ENCODE results near the gene CCDC69.
"Not testable (repeated sequence)": the region's sequence is repeated elsewhere in the genome, so short reads cannot be mapped to it uniquely, and the experiment has no call there.

Gene CCDC69, protein sequence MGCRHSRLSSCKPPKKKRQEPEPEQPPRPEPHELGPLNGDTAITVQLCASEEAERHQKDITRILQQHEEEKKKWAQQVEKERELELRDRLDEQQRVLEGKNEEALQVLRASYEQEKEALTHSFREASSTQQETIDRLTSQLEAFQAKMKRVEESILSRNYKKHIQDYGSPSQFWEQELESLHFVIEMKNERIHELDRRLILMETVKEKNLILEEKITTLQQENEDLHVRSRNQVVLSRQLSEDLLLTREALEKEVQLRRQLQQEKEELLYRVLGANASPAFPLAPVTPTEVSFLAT

DNA sequence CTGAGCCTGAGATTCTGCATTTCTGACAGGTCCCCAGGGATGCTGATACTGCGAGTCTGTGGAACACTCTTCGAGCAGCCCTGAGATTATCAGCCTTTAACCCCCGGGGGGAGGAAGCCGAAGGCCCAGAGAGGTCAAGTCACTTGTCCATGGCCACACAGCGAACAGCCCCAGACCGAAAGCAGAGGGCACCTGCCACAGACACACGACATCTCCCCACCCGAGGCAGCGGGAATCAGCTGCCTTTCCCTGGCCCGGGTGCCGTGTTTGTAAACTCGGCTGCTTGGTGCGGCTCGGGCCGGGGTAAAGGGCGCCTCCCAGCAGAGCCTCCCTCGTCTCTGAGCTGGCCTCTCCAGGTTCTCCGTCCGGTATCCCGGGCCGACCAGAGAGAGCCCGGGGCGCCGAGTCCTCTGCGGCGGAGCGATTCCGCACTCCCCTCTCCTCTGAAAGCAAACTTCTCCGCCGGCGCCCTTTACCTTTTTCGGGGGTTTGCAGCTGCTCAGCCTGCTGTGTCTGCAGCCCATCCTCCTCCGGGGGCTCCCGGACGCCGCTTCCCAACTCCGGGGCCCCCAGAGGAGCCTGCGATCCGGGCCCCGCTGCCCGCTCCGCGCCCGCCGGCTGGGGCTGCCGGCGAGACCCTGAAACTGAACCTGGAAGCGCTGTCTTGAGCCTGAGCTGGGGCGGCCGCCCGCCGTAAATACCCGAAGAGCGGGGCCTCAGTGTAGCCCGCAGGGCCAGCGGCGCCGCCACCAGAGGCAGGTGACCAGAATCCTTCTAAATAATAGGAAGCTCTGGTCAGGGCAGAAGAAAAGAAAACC lies at the start of gene CCDC69:
CCDC69 (minus strand) TSS at position 646 of the 818 bp plus-strand sequence; CDS start at position 524, 122 bp downstream.
- DNase-seq (ENCODE audit: low read depth), result peak; percentile 74

DNA sequence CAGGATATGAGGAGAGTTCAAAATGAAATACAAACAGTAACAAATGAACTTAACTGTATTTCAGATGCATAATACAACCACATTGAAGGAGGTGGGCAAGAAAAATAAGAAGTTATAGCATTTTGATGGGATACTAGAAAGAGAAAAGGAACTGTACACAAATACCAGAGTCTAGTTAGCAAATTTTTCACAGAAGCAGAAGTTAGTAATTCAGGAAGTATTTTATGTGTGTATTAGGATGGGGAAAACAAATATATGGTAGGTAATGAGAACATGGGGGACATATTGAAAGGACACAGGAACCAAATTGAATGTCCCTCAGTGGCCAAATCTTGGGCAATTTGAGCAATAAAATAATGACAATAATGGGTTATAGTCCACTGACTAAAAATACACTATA lies 47.4 kb upstream of the CCDC69 start:
- no peak for DNase-seq (ENCODE audit: low read depth)

DNA sequence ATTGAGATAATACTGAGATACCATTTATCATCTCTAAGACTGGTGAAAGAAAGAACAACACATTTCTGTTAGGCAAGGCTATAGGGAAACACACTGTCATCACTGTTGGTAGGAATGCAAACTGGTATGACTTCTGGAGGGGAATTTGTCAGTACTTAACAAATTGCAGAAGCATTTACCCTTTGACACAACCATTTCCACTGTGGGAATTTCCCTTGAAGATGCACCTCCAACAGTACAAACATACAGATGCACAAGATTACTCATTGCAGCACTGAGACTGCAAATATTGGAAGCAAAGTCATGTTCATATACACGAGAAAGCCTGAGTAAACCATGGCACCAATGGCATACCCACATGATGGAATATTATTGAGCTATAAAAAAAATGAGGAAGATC lies 46.7 kb upstream of the CCDC69 start:
- DNase-seq (ENCODE audit: low read depth), result peak; percentile 95

DNA sequence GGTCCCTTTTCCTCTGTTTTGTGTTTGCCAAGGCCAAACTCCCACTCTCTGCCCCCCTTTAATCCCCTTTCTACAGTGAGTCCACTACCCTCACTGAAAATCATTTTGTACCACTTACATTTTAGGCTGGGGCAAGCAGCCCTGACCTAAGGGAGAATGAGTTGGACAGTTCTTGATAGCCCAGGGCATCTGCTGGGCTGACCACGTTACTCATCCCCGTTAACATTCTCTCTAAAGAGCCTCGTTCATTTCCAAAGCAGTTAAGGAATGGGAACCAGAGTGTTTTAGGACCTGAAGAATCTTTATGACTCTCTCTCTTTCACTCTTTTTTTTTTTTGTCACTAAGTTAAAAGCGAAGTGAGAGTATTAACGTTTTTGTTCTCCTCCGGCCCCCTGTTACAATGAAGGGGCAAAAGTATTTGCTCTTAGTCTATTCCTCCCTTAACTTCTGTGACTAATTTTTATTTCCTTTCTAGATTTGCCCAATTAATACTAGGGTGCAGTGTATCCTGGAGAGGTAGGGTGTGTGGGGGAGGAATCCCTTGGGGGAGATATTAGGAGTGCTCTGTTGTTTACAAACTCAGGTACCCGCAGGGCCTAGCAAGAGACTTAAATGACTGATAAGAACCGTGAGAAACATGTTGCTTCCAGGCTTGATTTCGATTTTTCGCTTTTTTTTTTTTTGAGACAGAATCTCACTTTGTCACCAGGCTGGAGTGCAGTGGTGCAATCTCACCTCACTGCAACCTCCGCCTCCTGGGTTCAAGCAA lies 43.8 kb upstream of the CCDC69 start:
- no peak for DNase-seq (ENCODE audit: low read depth)

GRCh38 chr5:151264113-151264512 lies 40.2 kb upstream of the CCDC69 start:
- peak; percentile 62 for DNase-seq (ENCODE audit: low read depth)

- DNase-seq (ENCODE audit: low read depth), result no peak
These were observed 38.6 kb upstream of the CCDC69 start for GRCh38 chr5:151262532-151262931.

DNA sequence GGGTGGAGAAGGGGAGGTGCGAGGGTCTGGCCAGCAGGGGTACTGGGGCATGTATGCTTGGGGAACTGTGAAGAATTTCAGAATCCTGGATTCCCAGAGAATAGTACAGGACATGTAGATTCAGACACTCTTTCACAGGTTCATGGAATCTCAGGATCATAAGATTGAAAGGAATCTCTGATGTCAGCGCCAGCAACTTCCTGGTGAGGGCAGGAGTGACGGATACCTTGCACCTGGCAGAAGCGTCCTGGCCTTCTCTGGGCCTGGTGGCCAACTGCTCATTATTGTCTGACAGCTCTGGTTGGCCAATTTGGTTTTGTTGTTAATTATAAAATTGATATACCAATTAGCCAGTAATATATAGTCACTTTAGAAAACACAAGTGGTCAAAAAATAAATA lies 36.0 kb upstream of the CCDC69 start:
- no peak for DNase-seq (ENCODE audit: low read depth)

GRCh38 chr5:151258816-151259215 lies 34.9 kb upstream of the CCDC69 start:
- DNase-seq (ENCODE audit: low read depth), result no peak

GRCh38 chr5:151258201-151258611 lies 34.3 kb upstream of the CCDC69 start:
- DNase-seq (ENCODE audit: low read depth), result no peak

DNA sequence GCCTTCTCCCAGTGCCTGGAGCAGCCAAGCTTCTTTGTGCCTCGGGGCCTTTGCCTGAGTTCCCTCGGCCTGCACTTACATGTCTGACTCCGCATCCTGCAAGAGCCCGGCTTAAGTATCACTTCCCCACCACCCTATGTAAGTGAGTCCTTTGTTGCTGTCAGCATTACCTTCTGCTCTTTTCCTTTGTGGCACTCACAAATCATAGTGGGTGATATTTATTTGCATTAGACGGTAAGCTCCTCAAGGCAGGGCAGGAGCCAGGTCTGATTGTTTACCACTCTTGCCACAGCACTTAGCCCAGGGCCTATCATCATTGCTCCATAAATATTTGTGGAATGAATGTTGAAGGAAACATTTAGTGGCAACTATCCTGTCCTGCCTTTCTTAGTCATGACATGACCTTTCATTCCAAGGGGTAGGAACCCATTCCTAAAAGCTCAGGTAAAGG lies 33.9 kb upstream of the CCDC69 start:
- DNase-seq (ENCODE audit: low read depth), result peak; percentile 28

DNA sequence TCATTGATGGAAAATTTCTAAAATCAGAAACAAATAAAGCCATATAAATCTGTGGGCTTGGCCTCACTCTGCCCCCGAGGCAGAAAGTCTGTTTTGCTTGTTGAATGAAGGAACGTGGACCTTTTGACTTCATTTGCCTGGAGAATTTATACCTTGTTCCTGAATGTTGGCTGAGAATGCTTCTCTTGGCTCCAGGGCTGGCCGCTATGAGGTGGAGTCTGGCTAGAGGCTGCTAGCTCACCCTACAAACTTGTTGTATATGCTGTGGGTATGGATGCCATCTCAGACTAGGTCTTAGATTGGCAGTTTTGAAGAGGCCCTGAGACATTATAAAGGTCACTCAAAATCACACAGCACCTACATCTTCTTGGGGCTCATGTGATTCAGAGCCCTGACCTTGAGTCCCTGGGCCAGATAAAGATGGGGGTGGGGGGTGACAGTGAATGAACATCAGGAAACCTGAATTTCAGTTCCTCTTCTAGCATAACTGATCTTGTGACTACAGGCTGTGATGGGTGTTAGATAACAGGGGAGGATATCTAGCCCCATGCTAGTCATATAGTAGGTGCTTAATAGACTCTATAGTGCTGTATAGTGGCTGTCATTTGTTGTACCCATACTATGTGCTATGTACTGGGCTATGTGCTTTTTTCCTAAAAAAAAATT lies 31.9 kb upstream of the CCDC69 start:
- DNase-seq (ENCODE audit: low read depth), result no peak

DNA sequence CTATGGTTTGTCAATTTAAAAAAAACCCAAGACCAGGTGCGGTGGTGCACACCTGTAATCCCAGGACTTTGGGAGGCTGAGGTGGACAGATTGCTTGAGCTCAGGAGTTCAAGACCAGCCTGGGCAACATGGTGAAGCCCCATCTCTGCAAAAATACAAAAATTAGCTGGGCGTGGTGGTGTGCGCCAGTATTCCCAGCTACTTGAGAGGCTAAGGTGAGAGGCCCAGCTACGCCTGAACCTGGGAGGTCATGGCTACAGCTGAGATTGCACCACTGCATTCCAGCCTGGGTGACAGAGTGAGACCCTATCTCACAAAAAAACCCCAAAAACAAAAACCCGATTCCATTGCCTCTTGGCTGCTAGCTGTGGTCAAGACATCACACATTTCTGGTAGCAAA lies 31.1 kb upstream of the CCDC69 start:
- not testable (repeated sequence) for DNase-seq (ENCODE audit: low read depth)

DNA sequence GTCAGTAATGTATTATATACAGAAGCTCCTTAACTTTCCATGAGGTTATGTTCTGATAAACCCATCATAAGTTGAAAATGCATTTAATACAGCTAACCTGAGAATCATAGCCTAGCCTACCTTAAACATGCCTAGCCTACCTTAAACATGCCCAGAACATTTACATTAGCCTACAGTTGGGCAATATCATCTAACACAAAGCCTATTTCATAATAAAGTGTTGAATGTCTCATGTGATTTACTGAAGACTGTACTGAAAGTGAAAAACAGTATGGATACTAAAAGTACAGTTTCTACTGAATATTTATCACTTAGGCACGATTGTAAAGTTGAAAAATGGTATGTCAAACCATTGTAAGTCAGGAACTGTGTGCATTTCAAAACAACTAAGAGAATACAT lies 30.7 kb upstream of the CCDC69 start:
- no peak for DNase-seq (ENCODE audit: low read depth)

DNA sequence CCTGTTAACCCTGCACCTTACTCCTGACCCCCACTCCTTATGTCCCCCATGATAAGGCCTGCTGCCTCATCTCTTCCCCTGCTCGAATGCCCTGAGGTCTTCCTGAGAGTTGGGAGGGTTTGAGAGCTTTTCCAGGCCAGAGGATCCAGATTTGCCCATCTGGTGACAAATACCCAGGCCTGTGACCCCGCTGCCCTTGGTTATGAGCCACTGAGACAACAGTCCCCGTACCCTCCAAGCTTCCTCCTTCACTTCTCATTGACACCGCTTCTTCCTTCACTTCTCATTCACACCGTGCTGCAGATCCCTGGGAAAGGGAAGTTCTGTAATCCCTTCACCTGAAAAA lies 29.7 kb upstream of the CCDC69 start:
- no peak for DNase-seq (ENCODE audit: low read depth)

DNA sequence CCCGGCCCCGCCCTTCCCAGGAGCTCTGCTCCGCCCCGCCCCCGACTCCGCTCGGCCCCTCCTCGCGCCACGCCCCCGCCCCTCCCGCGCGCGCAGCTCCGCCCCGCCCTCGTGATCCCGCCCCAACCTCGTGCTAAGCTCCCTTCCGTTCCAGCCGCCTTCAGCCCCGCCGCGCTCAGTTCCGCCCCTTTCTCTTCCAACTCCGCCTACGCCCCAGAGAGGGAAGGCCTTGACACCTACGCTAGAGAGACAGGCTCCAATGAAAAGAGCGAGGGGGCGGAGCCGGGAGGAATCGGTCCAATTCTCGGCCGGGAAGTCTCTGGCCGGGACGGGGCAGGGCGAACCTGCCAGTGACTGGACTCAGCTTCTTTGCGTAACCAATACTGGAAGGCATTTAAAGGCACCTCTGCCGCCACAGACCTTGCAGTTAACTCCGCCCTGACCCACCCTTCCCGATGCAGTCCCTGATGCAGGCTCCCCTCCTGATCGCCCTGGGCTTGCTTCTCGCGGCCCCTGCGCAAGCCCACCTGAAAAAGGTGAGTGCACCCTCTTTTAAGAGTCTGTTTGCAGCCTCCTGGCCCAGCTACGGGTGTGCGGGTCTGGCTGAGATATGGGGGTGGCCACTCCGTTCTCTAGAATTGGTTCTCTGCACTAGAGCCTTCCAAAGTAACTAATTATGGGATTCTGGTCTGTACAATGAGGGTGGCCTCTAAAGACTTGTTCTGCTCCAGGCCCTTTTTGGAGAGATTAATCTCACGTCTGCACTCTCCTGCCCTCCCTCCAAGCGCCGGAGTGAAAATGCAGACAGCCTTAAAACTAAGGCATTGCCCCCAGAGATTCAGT lies 29.1 kb upstream of the CCDC69 start, which contains the start of gene GM2A:
GM2A (plus strand) TSS at position 424 of the 843 bp plus-strand sequence; CDS start at position 456, 32 bp downstream.
- DNase-seq (ENCODE audit: low read depth), result peak; percentile 100

DNA sequence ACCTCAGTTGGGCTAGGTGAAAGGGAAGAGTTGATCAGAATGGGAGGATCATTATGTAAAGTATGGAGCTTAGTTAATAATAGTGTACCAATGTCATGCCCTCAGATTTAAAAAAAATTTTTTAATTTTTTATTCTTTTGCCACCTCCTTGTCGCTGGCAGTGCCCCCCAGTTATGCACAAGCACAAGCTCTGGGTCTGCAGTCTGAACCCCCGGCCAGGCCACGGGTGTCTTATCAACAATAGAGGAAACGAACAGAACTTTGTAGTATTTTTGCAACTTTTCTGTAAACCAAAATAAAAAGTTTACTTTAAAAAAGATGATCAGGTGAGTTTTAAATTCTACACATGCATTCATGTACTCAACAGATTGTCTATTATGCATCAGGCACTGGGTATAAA lies 27.7 kb upstream of the CCDC69 start:
- no peak for DNase-seq (ENCODE audit: low read depth)

- DNase-seq (ENCODE audit: low read depth), result no peak
These were observed 27.2 kb upstream of the CCDC69 start for GRCh38 chr5:151251001-151251551.

DNA sequence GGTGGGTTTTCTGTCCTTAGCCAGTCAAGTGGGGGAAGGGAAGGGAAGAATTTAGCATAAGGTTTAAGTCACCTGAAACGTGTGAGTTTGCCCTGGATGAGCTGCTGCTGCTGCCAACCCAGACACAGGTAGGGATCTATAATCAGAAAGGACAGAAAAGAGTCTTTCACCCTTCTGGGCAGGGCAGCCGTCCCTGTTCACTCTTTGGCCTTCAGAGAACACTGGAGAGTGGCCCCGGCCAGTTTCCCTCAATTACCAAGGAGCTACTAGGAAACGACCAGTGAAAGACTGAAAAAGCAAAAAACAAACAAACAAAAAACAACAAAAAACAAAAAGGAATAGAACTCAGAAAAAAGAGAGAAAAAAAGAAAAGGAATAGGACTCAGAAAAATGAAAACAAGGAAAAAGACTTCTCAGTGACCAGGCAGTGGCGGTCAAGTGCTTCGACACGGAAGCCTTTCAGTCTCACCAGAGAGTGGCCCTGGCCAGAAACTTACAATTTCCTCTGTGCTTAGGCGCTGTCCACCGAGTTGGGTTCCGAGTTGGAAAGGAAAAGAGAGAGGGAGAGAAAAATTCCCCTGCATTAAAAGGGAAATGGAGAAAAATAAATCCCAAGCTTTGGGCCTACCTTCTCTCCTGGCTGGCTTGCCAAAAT lies 26.6 kb upstream of the CCDC69 start:
- DNase-seq (ENCODE audit: low read depth), result no peak

GRCh38 chr5:151249281-151249680 lies 25.4 kb upstream of the CCDC69 start:
- DNase-seq (ENCODE audit: low read depth), result no peak

DNA sequence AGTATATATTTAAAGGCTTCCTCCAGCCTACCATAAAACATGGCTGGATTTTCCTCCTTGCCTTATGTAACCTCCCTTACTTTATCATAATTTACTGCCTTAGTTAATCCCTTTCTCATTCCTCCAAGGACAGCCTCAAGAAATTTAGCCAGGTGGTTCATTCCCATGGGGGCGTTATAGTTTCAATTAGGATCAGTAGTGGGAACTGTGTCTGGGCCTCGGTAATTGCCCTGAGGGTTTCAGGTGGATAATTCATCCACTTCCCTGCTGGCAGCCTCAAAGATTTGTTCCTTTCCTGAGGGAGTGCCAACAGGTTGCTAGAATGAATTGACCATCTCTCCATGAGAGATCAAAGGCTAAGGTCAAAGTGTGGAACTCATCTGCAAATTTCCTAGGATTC lies 24.8 kb upstream of the CCDC69 start:
- DNase-seq (ENCODE audit: low read depth), result no peak
